ENCODE results near the gene RUBCN. TPM values are rescaled to one million over a fixed set of nuclear protein-coding genes. Genes with fewer than 3 reads are reported as not detected.
"Not testable (repeated sequence)": the region's sequence is repeated elsewhere in the genome, so short reads cannot be mapped to it uniquely, and the experiment has no call there.

The RUBCN gene
- total and polyA plus RNA-seq, 9 of the 15 experiments (the other 6 are each of a cell fraction or from before 2014, with no cell fraction given) = 8.4 to 24.0 (median 11.9) TPM

DNA sequence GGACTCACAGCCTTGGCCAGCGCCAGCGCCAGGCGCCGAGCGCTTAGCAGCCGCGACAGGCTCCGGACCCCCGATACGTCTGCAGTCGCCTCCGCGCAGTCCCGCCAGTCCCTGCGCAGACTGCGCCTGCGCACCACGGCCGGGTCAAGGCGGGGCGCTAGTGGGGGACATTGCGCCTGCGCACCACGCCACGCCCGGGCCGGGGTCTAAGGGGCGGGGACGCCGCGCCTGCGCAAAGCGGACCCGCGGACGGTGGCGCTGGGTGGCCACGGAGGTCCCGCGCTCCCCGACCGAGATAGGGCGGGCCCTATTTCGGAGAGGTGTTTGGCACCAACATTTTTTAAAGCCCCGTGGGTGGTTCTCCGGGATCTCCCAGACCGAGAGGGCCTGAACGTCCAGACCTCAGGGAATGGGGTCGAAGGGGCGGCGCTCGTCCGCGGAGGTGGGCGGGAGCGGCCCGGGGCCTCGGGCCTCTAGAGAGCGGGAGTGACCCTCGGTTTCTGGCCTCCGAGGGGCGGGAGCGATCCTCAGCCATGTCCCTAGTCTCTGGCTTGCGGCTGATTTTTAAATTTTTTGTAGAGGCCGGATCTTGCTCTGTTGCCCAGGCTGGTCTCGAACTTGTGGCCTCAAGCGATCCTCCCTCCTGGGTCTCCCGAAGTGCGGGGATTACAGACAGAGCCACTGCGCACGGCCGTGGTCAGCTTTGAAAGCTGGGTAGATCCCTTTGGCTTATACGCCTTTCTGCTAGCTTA, 108.8 kb downstream of the RUBCN start (continued):
- TF ChIP-seq, protein P1, sequence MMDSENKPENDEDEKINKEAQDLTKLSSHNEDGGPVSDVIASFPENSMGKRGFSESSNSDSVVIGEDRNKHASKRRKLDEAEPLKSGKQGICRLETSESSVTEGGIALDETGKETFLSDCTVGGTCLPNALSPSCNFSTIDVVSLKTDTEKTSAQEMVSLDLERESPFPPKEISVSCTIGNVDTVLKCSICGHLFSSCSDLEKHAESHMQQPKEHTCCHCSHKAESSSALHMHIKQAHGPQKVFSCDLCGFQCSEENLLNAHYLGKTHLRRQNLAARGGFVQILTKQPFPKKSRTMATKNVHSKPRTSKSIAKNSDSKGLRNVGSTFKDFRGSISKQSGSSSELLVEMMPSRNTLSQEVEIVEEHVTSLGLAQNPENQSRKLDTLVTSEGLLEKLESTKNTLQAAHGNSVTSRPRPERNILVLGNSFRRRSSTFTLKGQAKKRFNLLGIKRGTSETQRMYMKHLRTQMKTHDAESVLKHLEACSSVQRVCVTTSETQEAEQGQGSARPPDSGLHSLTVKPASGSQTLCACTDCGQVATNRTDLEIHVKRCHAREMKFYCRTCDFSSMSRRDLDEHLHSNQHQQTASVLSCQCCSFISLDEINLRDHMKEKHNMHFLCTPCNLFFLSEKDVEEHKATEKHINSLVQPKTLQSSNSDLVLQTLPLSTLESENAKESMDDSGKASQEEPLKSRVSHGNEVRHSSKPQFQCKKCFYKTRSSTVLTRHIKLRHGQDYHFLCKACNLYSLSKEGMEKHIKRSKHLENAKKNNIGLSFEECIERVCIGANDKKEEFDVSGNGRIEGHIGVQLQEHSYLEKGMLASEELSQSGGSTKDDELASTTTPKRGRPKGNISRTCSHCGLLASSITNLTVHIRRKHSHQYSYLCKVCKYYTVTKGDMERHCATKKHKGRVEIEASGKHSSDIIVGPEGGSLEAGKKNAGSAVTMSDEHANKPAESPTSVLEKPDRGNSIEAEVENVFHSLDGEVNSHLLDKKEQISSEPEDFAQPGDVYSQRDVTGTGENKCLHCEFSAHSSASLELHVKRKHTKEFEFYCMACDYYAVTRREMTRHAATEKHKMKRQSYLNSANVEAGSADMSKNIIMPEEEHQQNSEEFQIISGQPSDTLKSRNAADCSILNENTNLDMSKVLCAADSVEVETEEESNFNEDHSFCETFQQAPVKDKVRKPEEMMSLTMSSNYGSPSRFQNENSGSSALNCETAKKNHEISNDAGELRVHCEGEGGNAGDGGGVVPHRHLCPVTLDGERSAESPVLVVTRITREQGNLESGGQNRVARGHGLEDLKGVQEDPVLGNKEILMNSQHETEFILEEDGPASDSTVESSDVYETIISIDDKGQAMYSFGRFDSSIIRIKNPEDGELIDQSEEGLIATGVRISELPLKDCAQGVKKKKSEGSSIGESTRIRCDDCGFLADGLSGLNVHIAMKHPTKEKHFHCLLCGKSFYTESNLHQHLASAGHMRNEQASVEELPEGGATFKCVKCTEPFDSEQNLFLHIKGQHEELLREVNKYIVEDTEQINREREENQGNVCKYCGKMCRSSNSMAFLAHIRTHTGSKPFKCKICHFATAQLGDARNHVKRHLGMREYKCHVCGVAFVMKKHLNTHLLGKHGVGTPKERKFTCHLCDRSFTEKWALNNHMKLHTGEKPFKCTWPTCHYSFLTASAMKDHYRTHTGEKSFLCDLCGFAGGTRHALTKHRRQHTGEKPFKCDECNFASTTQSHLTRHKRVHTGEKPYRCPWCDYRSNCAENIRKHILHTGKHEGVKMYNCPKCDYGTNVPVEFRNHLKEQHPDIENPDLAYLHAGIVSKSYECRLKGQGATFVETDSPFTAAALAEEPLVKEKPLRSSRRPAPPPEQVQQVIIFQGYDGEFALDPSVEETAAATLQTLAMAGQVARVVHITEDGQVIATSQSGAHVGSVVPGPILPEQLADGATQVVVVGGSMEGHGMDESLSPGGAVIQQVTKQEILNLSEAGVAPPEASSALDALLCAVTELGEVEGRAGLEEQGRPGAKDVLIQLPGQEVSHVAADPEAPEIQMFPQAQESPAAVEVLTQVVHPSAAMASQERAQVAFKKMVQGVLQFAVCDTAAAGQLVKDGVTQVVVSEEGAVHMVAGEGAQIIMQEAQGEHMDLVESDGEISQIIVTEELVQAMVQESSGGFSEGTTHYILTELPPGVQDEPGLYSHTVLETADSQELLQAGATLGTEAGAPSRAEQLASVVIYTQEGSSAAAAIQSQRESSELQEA (IDR thresholded peaks at IDR 0.05; ENCODE audit: low read depth) = peak; percentile 70
- TF ChIP-seq, protein P2, sequence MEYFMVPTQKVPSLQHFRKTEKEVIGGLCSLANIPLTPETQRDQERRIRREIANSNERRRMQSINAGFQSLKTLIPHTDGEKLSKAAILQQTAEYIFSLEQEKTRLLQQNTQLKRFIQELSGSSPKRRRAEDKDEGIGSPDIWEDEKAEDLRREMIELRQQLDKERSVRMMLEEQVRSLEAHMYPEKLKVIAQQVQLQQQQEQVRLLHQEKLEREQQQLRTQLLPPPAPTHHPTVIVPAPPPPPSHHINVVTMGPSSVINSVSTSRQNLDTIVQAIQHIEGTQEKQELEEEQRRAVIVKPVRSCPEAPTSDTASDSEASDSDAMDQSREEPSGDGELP (CRISPR knock-in tag; IDR thresholded peaks at IDR 0.05; ENCODE audit: borderline replicate concordance) = peak; percentile 38; the same call in 1 of the 2 replicates
- TF ChIP-seq RB1 (IDR thresholded peaks at IDR 0.05; ENCODE audit: low read depth) (0 out of 2 replicates have a peak, but pooled peaks have one; percentile 56), CBX1 (IDR thresholded peaks at IDR 0.05; ENCODE audit: low read depth) (0 out of 2 replicates have a peak, but pooled peaks have one; percentile 49), ADNP (tag; IDR thresholded peaks at IDR 0.05) (peak; percentile 88), CBX3 (IDR thresholded peaks at IDR 0.05; ENCODE audit: borderline replicate concordance in 1 of 2, low read length in 2 of 2) (0 out of 3 replicates have a peak, but pooled peaks of 1 of the 2 experiments have one; percentile 24), EGR1 (conservative IDR thresholded peaks at IDR 0.05) (peak; percentile 51), KLF1 (tag; IDR thresholded peaks at IDR 0.05) (peak; percentile 55; the same call in 1 of the 2 replicates), BCOR (IDR thresholded peaks at IDR 0.05) (0 out of 2 replicates have a peak, but pooled peaks have one; percentile 50), CHD4 (IDR thresholded peaks at IDR 0.05; ENCODE audit: insufficient read depth, insufficient replicate concordance, low read depth, low read length, poor library complexity, severe bottlenecking) (peak; percentile 22), ATF1 (tag; IDR thresholded peaks at IDR 0.05) (0 out of 2 replicates have a peak, but pooled peaks have one; percentile 21), ATF7 (IDR thresholded peaks at IDR 0.05) (peak; percentile 71; the same call in 1 of the 2 replicates), NONO (IDR thresholded peaks at IDR 0.05; ENCODE audit: low read depth in 2 of 2, low read length in 1 of 2) (0 out of 4 replicates have a peak, but pooled peaks of 1 of the 2 experiments have one; percentile 40)
- TF ChIP-seq, protein P3, sequence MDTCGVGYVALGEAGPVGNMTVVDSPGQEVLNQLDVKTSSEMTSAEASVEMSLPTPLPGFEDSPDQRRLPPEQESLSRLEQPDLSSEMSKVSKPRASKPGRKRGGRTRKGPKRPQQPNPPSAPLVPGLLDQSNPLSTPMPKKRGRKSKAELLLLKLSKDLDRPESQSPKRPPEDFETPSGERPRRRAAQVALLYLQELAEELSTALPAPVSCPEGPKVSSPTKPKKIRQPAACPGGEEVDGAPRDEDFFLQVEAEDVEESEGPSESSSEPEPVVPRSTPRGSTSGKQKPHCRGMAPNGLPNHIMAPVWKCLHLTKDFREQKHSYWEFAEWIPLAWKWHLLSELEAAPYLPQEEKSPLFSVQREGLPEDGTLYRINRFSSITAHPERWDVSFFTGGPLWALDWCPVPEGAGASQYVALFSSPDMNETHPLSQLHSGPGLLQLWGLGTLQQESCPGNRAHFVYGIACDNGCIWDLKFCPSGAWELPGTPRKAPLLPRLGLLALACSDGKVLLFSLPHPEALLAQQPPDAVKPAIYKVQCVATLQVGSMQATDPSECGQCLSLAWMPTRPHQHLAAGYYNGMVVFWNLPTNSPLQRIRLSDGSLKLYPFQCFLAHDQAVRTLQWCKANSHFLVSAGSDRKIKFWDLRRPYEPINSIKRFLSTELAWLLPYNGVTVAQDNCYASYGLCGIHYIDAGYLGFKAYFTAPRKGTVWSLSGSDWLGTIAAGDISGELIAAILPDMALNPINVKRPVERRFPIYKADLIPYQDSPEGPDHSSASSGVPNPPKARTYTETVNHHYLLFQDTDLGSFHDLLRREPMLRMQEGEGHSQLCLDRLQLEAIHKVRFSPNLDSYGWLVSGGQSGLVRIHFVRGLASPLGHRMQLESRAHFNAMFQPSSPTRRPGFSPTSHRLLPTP (IDR thresholded peaks at IDR 0.05; ENCODE audit: borderline replicate concordance, extremely low read depth, insufficient read length) = peak; percentile 60
- TF ChIP-seq ATF1 (CRISPR knock-in tag; IDR thresholded peaks at IDR 0.05) = not testable (repeated sequence)
